Activated T-helper 17 cell treated with anti-CD3 and anti-CD28 coated beads, Interleukin-2, amount 50 U/mL, for 72 hours (primary cell): ENCODE data around the gene ID1. TPM values are rescaled to one million over a fixed set of nuclear protein-coding genes. Genes with fewer than 3 reads are reported as not detected.

Experiments
- ATAC-seq: fragments of 150-1000 bp; cut with Tn5 transposase; replicated peaks from 2 replicates; pipeline ENCODE4 v1.10.0; 2021; ENCODE audit warnings: mild to moderate bottlenecking, moderate library complexity
- H3K27ac Mint-ChIP-seq: one replicate; pipeline ENCODE4 v1.8.0; 2022; ENCODE audit warnings: mixed read lengths
- H3K27me3 Mint-ChIP-seq: one replicate; pipeline ENCODE4 v1.8.0; 2022; ENCODE audit warnings: mixed read lengths
- H3K36me3 Mint-ChIP-seq: one replicate; pipeline ENCODE4 v1.8.0; 2022; ENCODE audit warnings: low read depth, mild to moderate bottlenecking, mixed read lengths
- H3K4me1 Mint-ChIP-seq: one replicate; pipeline ENCODE4 v1.8.0; 2022; ENCODE audit warnings: mixed read lengths
- H3K4me3 Mint-ChIP-seq: one replicate; pipeline ENCODE4 v1.8.0; 2022; ENCODE audit warnings: mild to moderate bottlenecking, mixed read lengths
- H3K9me3 Mint-ChIP-seq: one replicate; pipeline ENCODE4 v1.8.0; 2022; ENCODE audit warnings: mixed read lengths
- total RNA-seq, 2 donors: library from RNA; stranded (reverse); gene quantifications; one replicate each; pipeline ENCODE4 v1.2.3, GENCODE V29; 2022

ID1 gene
- 1 to 10 TPM; 2.9 to 5.3 TPM for total RNA-seq

- Mint-ChIP-seq H3K36me3 (peaks cover 7% of the 10 kb centered on the region), H3K4me3 (peak within 1 kb of the TSS; percentile 85), H3K4me1 (peaks cover 23% of the 10 kb centered on the region), H3K9me3 (no peaks in the 10 kb centered on the region), H3K27me3 (peaks cover 23% of the 10 kb centered on the region), H3K27ac (peak within 1 kb of the TSS; percentile 68)
- peak; percentile 78 for ATAC-seq
Observed at GRCh38 chr20:31605031-31605901, at the start of gene ID1. ID1 (plus strand) TSS chr20:31605289; CDS start chr20:31605388, 99 bp downstream.

GRCh38 chr20:31559704-31560093 lies 45.4 kb upstream of the ID1 start:
- peak; percentile 37 for ATAC-seq
- Mint-ChIP-seq H3K4me3 (no peak overlapping the region), H3K27ac (peak overlapping the region; percentile 48), H3K36me3 (peaks cover 96% of the 10 kb centered on the region), H3K4me1 (peaks cover 15% of the 10 kb centered on the region), H3K27me3 (no peaks in the 10 kb centered on the region), H3K9me3 (no peaks in the 10 kb centered on the region)

GRCh38 chr20:31560094-31560745 lies 44.9 kb upstream of the ID1 start:
- H3K36me3 Mint-ChIP-seq, result peaks cover 96% of the 10 kb centered on the region

GRCh38 chr20:31560746-31561598 lies 44.1 kb upstream of the ID1 start:
- Mint-ChIP-seq H3K27ac (peak overlapping the region; percentile 48), H3K36me3 (peaks cover 96% of the 10 kb centered on the region), H3K4me1 (peaks cover 15% of the 10 kb centered on the region), H3K9me3 (no peaks in the 10 kb centered on the region), H3K27me3 (no peaks in the 10 kb centered on the region), H3K4me3 (peak overlapping the region; percentile 21)
- peak; percentile 72 for ATAC-seq

More at GRCh38 chr20:31560094-31560745, 44.9 kb upstream of the ID1 start:
- H3K27ac Mint-ChIP-seq, result peak overlapping the region; percentile 48
- peak overlapping the region; percentile 21 for H3K4me3 Mint-ChIP-seq
- no peaks in the 10 kb centered on the region for H3K27me3 Mint-ChIP-seq
- ATAC-seq, result peak; percentile 67
- no peaks in the 10 kb centered on the region for H3K9me3 Mint-ChIP-seq
- H3K4me1 Mint-ChIP-seq, result peaks cover 15% of the 10 kb centered on the region

- no peak overlapping the region for H3K4me3 Mint-ChIP-seq
- no peak overlapping the region for H3K27ac Mint-ChIP-seq
- H3K27me3 Mint-ChIP-seq, result no peaks in the 10 kb centered on the region
- peaks cover 20% of the 10 kb centered on the region for H3K4me1 Mint-ChIP-seq
- H3K36me3 Mint-ChIP-seq, result peaks cover 97% of the 10 kb centered on the region
- H3K9me3 Mint-ChIP-seq, result no peaks in the 10 kb centered on the region
- ATAC-seq, result no peak
Observed at GRCh38 chr20:31562241-31562640, 42.8 kb upstream of the ID1 start.

GRCh38 chr20:31564284-31564683 lies 40.8 kb upstream of the ID1 start:
- no peak overlapping the region for H3K27ac Mint-ChIP-seq

GRCh38 chr20:31565699-31566318 lies 39.3 kb upstream of the ID1 start:
- Mint-ChIP-seq H3K9me3 (no peaks in the 10 kb centered on the region), H3K4me1 (peaks cover 9% of the 10 kb centered on the region), H3K27ac (no peak overlapping the region), H3K36me3 (peaks cover 89% of the 10 kb centered on the region), H3K27me3 (no peaks in the 10 kb centered on the region), H3K4me3 (no peak overlapping the region)
- no peak for ATAC-seq

More at GRCh38 chr20:31564284-31564683, 40.8 kb upstream of the ID1 start:
- Mint-ChIP-seq H3K4me1 (peaks cover 15% of the 10 kb centered on the region), H3K9me3 (no peaks in the 10 kb centered on the region), H3K36me3 (peaks cover 97% of the 10 kb centered on the region), H3K27me3 (no peaks in the 10 kb centered on the region), H3K4me3 (no peak overlapping the region)
- no peak for ATAC-seq

GRCh38 chr20:31566319-31566657 lies 38.8 kb upstream of the ID1 start:
- H3K27ac Mint-ChIP-seq, result peak overlapping the region; percentile 71
- no peak for ATAC-seq
- H3K27me3 Mint-ChIP-seq, result no peaks in the 10 kb centered on the region
- H3K36me3 Mint-ChIP-seq, result peaks cover 85% of the 10 kb centered on the region
- no peak overlapping the region for H3K4me3 Mint-ChIP-seq
- peaks cover 9% of the 10 kb centered on the region for H3K4me1 Mint-ChIP-seq
- H3K9me3 Mint-ChIP-seq, result no peaks in the 10 kb centered on the region

- H3K4me1 Mint-ChIP-seq, result peaks cover 9% of the 10 kb centered on the region
- H3K27ac Mint-ChIP-seq, result peak overlapping the region; percentile 71
- peaks cover 79% of the 10 kb centered on the region for H3K36me3 Mint-ChIP-seq
- H3K4me3 Mint-ChIP-seq, result no peak overlapping the region
- H3K9me3 Mint-ChIP-seq, result no peaks in the 10 kb centered on the region
- ATAC-seq, result peak; percentile 83
- H3K27me3 Mint-ChIP-seq, result no peaks in the 10 kb centered on the region
Observed at GRCh38 chr20:31566658-31567379, 38.3 kb upstream of the ID1 start.

- peaks cover 14% of the 10 kb centered on the region for H3K4me1 Mint-ChIP-seq
- H3K36me3 Mint-ChIP-seq, result peaks cover 74% of the 10 kb centered on the region
- no peaks in the 10 kb centered on the region for H3K27me3 Mint-ChIP-seq
- ATAC-seq, result no peak
- no peak overlapping the region for H3K4me3 Mint-ChIP-seq
- no peaks in the 10 kb centered on the region for H3K9me3 Mint-ChIP-seq
- H3K27ac Mint-ChIP-seq, result peak overlapping the region; percentile 71
Observed at GRCh38 chr20:31567380-31567720, 37.7 kb upstream of the ID1 start.

- no peaks in the 10 kb centered on the region for H3K9me3 Mint-ChIP-seq
- no peak overlapping the region for H3K27ac Mint-ChIP-seq
- no peaks in the 10 kb centered on the region for H3K27me3 Mint-ChIP-seq
- no peak for ATAC-seq
- H3K36me3 Mint-ChIP-seq, result peaks cover 66% of the 10 kb centered on the region
- H3K4me1 Mint-ChIP-seq, result peaks cover 16% of the 10 kb centered on the region
- H3K4me3 Mint-ChIP-seq, result no peak overlapping the region
Observed at GRCh38 chr20:31568041-31568731, 36.9 kb upstream of the ID1 start.

- Mint-ChIP-seq H3K9me3 (no peaks in the 10 kb centered on the region), H3K4me1 (peaks cover 20% of the 10 kb centered on the region), H3K27me3 (no peaks in the 10 kb centered on the region), H3K4me3 (no peak overlapping the region), H3K27ac (peak overlapping the region; percentile 30), H3K36me3 (peaks cover 64% of the 10 kb centered on the region)
- no peak for ATAC-seq
Observed at GRCh38 chr20:31568773-31569162, 36.3 kb upstream of the ID1 start.
